Measurements from ENCODE around the gene ATP2B2. TPM values are rescaled to one million over a fixed set of nuclear protein-coding genes. Genes with fewer than 3 reads are reported as not detected.

ATP2B2 gene
- total and polyA plus RNA-seq, 9 of the 15 experiments (the other 6 are each of a cell fraction or from before 2014, with no cell fraction given) = 0.06 TPM; not detected in 8

- no peak for TF ChIP-seq CHD7 (IDR thresholded peaks at IDR 0.05; ENCODE audit: low read depth, low read length)
- no peak for TF ChIP-seq ZMIZ1 (IDR thresholded peaks at IDR 0.05; ENCODE audit: low read depth in 2 of 2, low read length in 2 of 2)
- no peak for TF ChIP-seq XRCC3 (IDR thresholded peaks at IDR 0.05)
- TF ChIP-seq CREB5 (CRISPR knock-in tag; IDR thresholded peaks at IDR 0.05) = no peak
- peak; percentile 87 for TF ChIP-seq RBM25 (IDR thresholded peaks at IDR 0.05; ENCODE audit: low read depth, low read length, severe bottlenecking)
- TF ChIP-seq WHSC1 (IDR thresholded peaks at IDR 0.05; ENCODE audit: low read length) = no peak
- TF ChIP-seq TBP (optimal IDR thresholded peaks at IDR 0.05; ENCODE audit: low read depth, low read length) = no peak
- no peak for TF ChIP-seq PTTG1 (tag; IDR thresholded peaks at IDR 0.05; ENCODE audit: low read depth)
- no peak for TF ChIP-seq PRMT5 (CRISPR knock-in tag; IDR thresholded peaks at IDR 0.05)
- no peak for TF ChIP-seq HCFC1 (IDR thresholded peaks at IDR 0.05; ENCODE audit: low read depth, low read length)
Observed at GRCh38 chr3:10493202-10493589, 12.2 kb downstream of the ATP2B2 start (continued).
